NCI-H146 (cell line): ENCODE results near the gene KRT76.
A peak's percentile ranks its signal among the peaks of the same experiment; 100 is the strongest.

Source experiments
- DNase-seq: peaks from one replicate; lab custom pipeline; 2025; lab: John Stamatoyannopoulos, UW

The KRT76 gene

DNA sequence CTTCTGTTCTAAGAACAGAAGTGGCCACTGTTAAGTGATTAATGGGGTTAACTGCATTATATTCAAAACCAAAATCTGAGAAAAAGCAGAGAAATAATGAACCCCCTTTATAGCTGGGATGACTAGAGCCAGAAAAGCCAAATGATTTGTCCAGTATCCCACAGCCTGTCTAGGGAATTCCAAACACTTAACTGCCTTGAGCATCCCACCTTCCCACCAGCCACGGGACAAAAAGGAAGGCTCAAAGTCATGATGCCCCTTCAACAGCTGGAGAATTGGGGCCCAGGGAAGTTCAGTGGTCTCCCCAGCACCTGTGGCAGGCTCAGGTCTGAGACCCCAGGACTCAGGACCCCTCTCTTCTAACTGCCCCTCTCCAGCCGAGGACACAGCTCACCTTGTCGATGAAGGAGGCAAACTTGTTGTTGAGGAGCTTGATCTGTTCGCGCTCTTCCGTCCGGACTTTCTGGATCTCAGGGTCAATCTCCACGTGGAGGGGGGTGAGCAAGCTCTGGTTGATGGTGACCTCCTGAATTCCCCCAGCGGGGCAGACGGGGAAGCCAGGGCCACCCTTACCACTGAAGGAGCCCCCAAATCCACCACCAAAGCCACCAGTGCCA is 36.2 kb upstream of the KRT76 start:
- no peak for DNase-seq

DNA sequence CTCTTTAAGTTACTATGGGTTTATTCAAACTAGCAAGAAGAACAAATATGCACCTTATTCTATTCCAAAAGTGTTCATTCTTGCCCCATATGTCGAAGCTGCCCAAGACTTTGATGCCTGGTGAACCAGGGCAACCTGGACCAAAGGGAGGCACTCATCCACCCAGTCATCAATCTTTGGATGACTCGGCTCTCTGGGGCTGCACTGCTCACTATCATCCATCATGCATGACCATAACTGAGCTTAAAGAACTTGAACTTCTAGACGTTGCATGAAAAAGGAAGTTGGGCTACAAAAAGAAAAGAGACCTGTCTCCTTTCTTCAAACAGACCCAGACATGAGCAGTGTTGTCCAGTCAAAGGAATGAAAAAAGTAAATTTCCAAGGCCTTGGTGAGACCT is 35.6 kb upstream of the KRT76 start:
- no peak for DNase-seq

- DNase-seq: no peak
These were observed 34.9 kb upstream of the KRT76 start for GRCh38 chr12:52812073-52812400.

GRCh38 chr12:52811191-52812072 is 34.3 kb upstream of the KRT76 start:
- no peak for DNase-seq

DNA sequence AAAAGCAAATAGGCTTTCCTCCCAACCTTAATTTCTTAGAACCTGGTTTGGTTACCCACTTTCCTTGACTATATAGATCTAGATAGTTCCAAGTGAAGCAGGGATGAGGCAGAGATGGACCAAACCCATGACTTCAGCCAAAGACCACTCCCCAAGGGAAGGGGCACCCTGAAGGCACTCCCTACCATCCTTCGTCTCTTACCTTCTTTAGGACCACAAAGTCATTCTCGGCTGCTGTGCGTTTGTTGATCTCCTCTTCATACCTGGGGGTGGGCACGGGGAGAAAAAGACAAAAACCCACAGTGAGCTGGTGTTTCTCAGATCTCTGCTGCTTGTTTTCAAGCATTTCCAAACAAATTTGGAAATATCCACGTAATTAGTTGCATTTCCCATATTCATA is 33.4 kb upstream of the KRT76 start:
- no peak for DNase-seq

- DNase-seq: peak; percentile 35
These were observed 32.0 kb upstream of the KRT76 start for GRCh38 chr12:52809166-52809565.

- DNase-seq: no peak
These were observed 31.5 kb upstream of the KRT76 start for GRCh38 chr12:52808573-52809160.

DNA sequence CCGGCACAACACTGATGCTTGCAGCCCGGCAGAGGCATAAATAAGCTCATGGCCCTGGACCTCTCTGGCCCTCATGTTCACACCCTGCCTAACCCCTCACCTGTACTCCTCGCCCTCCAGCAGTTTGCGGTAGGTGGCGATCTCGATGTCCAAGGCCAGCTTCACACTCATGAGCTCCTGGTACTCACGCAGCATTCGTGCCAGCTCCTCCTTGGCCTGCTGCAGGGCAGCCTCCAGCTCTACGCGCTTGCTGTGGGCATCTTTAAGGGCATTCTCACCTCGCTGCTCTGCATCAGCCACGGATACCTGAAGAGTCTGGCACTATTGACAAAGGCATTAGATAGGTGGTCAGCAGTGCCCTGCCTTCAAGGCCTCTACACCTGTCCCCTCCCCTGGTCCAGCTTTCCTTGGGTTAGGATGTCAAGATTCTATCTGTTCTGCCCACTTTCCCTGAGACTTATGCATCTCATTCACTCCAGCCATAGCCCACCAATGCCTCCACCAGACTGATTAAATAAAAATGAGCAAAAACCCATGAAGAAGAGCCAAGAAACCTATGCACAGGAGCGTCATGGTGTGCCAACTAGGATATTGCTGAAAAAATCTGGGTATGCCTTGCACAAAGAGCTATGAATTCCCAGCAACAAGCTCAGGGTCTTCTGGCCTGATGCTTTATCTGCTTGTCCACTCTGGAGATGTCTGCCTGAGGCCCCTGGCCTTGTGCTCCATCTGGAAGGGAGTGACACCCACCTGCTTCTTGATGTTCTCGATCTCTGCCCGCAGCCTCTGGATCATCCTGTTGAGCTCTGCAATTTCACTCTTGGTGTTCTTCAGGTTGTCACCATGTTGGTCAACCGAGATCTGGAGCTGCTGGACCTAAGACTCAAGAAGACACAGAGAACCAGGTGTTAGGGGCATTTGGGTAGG is 30.7 kb upstream of the KRT76 start:
- no peak for DNase-seq

- DNase-seq: no peak
These were observed 29.8 kb upstream of the KRT76 start for GRCh38 chr12:52806821-52807543.

DNA sequence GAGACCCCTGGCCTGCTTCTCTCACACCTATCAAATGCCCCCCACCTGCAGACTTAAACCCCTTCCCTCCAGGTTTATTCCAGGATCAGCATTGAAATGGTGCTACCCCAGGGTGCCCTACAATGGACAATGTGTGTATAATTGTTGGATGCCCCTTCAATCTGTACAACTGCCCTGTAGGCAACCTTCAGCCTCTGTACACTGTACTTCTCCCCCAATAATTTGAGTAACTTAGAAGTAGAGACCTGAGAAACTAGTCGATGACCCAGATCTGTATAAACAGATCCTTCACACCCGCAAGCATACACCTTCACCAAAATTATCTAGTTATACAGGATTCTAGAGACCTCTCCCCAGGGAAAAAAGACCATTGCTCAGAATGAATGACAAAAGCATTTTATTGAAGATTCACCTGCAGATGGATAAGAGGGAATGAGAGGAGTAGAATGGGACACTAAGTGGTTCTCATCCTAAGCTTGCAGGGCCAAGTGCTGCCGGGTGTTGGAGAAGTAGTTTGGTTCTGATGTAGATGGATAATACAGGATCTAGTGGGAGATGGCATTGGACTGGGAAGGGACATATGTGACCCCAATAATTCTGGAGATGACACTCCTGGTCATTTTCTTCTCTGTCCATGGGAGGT is 29.1 kb upstream of the KRT76 start:
- DNase-seq: no peak

DNA sequence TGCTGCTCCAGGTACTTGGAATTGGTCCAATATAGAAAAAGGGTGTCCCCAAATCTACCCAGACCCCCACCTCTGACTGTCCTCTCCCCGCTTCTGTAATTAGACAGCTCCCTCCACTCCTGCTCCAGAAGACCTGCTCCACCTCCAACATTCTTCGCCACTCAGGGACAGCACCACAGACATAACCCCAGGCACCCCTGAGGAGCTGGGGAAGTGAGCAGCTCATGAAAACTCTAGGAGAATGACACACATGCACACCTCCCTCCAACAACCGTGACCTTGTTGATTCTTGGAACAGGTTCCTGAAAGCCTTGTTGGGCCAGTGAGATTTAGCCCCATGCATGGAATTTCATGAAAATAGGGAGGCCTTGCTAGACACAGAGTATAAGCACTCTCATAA is 28.6 kb upstream of the KRT76 start:
- no peak for DNase-seq

DNA sequence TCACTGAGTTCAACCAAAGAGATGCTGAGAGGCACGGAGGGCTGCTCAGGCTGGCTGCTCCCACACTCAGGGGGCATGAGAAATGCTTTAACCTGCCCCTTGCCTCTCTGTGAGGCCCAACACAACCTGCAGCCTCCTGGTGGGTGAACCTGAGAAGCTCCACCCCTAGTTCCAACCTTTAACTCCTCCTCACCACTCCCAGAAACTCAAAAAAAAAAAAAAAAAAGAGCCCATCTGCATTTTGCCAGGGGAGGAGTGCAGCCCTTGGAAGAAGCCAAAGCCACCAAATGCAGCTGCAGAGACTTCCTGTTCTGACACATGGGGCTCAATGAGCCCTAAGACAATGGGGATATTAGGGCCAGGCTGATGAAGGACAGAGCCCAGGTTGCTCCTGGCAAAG is 27.9 kb upstream of the KRT76 start:
- DNase-seq: peak; percentile 29

DNA sequence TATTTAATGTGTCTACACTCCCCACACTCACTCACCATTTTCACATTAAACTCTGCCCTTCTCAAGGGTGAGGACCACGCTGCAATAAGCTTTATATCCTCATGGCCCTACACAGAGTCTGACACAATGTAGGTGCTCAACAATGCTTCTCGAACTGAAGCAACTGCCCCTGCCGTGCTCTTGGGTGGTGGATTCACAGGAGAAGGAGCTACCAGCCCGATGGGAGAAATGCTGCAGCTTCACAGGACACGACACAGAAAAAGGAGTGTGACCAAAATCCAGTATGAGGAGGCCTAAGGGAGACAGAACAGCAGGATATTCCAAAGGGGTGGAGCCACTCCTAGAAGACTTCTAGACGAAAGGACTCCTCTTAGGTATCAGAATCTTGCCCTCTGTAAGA is 25.3 kb upstream of the KRT76 start:
- DNase-seq: no peak

DNA sequence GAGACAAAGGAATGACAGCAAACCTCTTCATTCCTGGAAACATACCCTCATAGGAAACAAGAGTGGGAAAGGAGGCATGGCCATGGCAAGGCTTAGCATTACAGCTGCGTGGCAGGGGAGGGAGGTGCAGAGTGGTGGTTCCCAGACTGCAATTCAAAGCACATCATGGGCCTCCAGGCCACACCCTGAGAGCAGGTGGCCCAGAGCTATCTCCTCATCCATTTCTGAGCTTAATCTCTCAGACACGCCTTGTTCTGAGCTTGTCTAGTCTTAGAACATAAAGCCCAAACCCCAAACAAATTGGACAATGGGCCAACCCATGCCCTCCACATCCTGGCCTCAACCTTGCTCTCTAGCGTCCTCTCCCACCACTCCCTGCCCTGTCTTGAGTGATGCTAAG is 24.6 kb upstream of the KRT76 start:
- peak; percentile 13 for DNase-seq

- DNase-seq: no peak
These were observed 23.2 kb upstream of the KRT76 start for GRCh38 chr12:52800259-52800917.

DNA sequence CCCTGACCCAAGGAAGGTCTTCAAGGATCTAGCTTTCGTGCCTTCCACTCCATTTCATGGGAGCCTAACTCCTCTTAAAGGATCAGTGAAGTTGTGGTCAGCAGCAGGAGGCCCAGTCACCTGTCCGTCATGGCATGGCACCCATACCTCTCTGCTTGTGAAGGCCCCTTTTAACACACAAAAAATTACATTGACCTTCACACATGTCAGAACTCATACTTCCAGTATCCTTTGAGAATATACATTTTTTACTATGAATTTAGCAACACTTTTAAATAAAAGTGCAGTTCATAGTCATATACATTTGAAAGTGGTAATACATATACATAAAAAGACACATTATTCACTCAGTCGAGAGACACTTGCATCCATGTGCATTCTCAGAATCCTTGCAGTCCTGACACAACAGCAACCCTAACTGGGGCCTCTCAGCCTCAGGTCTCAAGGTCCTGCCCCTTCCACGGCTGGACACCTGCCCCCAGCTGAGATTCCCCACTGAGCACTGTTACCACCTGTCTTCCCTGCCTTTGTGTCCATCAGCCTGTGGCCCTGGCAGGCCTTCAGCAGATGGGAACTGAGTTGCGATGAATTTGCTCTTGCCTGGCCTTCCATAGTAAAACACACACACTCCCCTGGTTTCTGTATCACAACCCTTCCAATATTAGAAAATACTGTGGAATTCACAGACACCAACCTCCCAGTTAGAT is 22.5 kb upstream of the KRT76 start:
- DNase-seq: peak; percentile 75

- no peak for DNase-seq
These were observed 21.7 kb upstream of the KRT76 start for GRCh38 chr12:52798671-52799504.

DNA sequence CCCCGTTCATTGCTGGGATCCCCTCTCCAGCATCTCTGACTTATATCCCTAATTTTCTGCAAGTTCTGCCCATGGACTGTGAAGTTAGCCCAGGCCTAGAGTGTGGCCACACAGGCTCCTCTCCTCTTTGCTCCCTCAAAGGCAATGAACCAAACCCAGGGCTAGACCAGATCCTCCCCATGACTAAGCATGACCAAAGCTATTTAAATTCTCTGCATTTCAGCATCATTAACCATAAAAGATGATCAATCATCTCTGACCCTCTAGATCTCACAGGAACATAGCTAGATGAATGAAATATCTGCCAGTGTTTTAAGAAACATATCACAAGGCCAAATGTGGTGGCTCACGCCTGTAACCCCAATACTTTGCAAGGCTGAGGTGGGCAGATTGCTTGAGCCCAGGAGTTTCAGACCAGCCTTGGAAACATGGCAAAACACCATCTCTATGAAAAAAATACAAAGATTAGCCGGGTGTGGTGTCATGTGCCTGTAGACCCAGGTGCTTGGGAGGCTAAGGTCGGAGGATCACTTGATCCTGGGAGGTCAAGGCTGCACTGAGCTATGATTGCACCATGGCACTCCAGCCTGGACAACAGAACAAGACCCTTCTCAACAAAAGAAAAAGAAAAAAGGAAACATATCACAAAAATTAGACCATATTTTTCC is 21.0 kb upstream of the KRT76 start:
- DNase-seq: no peak

GRCh38 chr12:52797529-52797894 is 20.4 kb upstream of the KRT76 start:
- no peak for DNase-seq
